OCI-LY3 (cell line): ENCODE data around the gene SLC12A8.

Experiments
- EZH2phosphoT487 ChIP-seq: fragments of 200-600 bp; shearing (Covaris generic); IDR thresholded peaks from 2 replicates; pipeline ENCODE4 v1.6.1; 2018; ENCODE audit warnings: antibody characterized with exemption, mixed run types, low read depth
- TF ChIP-seq, protein P1 (sequence below): fragments of 200-600, 300-600 bp; sonication (generic); IDR thresholded peaks from 2 replicates; pipeline ENCODE4 v1.5.1; 2014; ENCODE audit warnings: antibody characterized with exemption, low read length, low read depth

DNA sequence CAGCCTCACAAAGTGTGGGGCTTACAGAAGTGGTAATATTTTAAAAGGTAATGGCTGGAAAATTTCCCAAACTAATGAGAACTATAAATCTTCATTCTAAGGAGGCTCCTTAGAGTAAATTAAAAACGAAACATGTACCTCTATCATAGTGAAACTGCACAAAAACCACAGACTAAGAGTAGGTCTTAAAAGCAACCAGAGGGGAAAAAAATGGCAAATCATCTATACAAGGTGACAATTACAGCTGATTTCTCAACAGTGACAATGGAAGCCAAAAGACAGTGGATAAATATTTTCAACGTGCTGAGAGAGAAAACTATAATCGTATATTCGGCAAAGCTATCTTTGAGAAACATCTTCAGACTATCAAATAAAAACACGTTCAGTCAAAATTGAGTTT is 177.3 kb downstream of the SLC12A8 start:
- no peak for TF ChIP-seq EZH2phosphoT487
- TF ChIP-seq, protein P1, sequence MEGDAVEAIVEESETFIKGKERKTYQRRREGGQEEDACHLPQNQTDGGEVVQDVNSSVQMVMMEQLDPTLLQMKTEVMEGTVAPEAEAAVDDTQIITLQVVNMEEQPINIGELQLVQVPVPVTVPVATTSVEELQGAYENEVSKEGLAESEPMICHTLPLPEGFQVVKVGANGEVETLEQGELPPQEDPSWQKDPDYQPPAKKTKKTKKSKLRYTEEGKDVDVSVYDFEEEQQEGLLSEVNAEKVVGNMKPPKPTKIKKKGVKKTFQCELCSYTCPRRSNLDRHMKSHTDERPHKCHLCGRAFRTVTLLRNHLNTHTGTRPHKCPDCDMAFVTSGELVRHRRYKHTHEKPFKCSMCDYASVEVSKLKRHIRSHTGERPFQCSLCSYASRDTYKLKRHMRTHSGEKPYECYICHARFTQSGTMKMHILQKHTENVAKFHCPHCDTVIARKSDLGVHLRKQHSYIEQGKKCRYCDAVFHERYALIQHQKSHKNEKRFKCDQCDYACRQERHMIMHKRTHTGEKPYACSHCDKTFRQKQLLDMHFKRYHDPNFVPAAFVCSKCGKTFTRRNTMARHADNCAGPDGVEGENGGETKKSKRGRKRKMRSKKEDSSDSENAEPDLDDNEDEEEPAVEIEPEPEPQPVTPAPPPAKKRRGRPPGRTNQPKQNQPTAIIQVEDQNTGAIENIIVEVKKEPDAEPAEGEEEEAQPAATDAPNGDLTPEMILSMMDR = no peak
